Measurements from ENCODE around the gene CCBE1.

The CCBE1 gene

DNA sequence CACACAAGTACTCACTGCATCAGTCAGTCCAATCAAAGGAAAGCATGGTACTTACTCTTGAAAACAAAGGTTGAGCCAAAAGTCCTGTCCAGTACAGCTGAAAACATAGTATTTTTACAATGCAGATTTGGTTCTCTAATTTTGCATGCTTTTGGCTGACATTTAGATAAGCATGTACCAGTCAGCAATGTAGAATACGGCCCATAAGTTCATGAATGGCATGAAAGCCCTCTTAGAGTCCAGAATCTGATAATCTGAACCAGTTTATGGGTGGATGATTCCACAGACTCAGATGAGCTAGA, 90.2 kb downstream of the CCBE1 start:
- DNase-seq (ENCODE audit: extremely low read depth, low read depth): no peak
- H3K4me3 ChIP-seq (replicated peaks; ENCODE audit: low read depth, low read length): no peak overlapping the region
- TF ChIP-seq, protein P1, sequence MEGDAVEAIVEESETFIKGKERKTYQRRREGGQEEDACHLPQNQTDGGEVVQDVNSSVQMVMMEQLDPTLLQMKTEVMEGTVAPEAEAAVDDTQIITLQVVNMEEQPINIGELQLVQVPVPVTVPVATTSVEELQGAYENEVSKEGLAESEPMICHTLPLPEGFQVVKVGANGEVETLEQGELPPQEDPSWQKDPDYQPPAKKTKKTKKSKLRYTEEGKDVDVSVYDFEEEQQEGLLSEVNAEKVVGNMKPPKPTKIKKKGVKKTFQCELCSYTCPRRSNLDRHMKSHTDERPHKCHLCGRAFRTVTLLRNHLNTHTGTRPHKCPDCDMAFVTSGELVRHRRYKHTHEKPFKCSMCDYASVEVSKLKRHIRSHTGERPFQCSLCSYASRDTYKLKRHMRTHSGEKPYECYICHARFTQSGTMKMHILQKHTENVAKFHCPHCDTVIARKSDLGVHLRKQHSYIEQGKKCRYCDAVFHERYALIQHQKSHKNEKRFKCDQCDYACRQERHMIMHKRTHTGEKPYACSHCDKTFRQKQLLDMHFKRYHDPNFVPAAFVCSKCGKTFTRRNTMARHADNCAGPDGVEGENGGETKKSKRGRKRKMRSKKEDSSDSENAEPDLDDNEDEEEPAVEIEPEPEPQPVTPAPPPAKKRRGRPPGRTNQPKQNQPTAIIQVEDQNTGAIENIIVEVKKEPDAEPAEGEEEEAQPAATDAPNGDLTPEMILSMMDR (IDR thresholded peaks at IDR 0.05; ENCODE audit: low read depth, low read length, missing control alignments): no peak

DNA sequence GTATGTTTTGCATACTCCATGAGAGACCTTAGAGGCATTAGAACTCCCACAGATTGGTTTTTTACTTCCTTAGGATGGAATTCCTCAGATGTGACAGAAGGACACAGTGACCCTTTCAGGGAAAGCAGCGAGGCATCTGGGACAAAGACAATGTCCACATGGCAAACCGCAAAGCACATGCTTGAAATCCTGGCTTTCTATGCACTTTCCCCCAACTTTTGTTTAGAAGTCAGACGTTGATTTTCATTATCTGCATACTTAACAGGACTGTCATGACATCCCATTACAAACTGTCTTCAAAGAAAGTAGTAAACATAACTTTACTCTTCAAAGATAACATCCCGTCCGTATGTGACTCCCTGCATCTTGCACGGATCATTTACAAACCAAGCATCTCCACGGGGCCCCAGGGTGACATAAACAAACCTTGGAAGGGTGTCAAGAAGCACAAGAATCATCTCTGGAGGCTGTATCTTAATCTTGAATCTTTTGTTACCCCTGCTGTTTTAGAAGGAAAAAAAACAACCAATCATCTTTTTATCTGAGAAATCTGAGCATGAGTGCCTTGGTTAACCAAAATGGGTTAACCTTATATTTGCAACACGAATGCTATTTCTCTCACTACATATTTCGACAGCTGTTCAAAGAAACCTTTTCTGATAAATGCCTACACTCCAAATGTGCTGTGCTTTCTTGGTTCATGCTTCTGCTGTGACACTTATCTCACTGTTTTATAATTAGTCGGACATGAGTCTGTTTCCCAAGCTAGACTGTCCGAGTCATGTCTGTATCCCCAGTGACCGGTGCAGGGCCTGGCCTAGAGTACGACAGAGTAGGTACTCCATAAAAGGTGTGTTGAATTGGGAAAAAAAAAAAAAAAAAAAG, 90.8 kb downstream of the CCBE1 start:
- no peak overlapping the region for H3K4me3 ChIP-seq (replicated peaks; ENCODE audit: low read depth, low read length)
- DNase-seq (ENCODE audit: extremely low read depth, low read depth): peak; percentile 66
- TF ChIP-seq, protein P1 (IDR thresholded peaks at IDR 0.05; ENCODE audit: low read depth, low read length, missing control alignments): no peak

DNA sequence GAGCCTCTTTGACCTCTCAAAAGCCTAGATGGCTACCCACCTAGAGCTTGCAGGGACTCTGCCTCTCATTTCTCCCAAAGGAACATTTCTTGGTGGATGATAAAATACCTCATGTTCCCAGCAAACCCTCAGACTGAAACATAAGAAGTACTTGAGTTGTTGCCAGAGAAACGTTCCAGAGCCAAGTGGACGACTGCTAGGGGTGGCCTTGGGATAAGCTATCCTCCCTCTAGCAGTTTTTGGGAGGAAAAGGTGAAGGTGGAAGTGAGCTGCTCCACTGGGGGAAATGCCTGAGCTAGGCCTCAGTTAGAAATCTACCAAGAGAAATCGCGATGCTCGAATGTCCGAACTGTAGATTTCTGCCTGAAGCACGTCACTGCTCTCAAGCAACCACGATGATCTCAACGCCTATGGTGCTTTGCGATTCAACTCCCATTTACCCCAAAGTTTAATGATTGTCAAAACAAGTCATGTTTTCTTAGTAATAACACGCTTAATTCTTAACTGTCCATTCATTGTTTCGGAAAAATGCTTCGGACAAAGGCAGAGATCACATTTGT, 91.5 kb downstream of the CCBE1 start:
- no peak for DNase-seq (ENCODE audit: extremely low read depth, low read depth)
- TF ChIP-seq, protein P1 (IDR thresholded peaks at IDR 0.05; ENCODE audit: low read depth, low read length, missing control alignments): no peak
- no peak overlapping the region for H3K4me3 ChIP-seq (replicated peaks; ENCODE audit: low read depth, low read length)

DNA sequence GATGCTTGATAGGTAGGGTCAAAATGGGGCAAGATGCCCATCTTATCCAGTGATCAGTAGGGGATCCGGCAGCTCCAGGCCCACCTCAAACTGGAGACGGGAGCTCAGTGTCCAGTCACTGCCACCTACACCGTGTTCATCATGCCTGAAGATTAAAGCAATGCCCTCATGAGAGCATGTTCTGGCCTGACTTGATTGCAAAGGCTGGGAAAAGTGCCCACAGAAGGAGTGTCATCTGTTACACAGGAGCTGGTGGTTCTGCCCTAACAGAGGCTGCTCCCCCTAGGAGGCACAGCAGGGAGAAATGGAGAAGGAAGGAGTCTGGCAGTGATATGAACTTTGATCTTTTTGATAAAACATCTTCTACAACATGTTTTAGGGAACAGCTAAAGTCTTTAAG, 92.3 kb downstream of the CCBE1 start:
- TF ChIP-seq, protein P1 (IDR thresholded peaks at IDR 0.05; ENCODE audit: low read depth, low read length, missing control alignments): no peak
- H3K4me3 ChIP-seq (replicated peaks; ENCODE audit: low read depth, low read length): no peak overlapping the region
- no peak for DNase-seq (ENCODE audit: extremely low read depth, low read depth)

DNA sequence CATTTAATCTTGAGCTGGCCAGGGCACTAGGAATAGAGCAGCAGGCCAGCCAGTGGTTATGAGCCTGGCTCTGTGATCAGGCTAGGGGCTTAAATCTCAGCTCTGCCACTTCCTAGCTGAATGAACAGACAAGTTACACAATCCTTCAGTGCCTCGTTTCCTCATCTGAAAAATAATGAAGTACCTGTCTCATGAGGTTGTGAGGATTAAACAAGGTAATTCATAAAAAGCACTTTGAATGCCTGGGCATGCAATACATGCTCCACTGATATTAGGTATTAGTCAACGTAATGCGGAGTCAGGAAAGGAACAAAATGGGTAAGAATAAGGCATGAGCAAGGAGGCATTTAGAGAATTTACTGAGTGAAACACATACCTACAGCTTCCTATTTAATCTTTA, 100.2 kb downstream of the CCBE1 start:
- TF ChIP-seq, protein P1 (IDR thresholded peaks at IDR 0.05; ENCODE audit: low read depth, low read length, missing control alignments): no peak
- DNase-seq (ENCODE audit: extremely low read depth, low read depth): no peak
- no peak overlapping the region for H3K4me3 ChIP-seq (replicated peaks; ENCODE audit: low read depth, low read length)

DNA sequence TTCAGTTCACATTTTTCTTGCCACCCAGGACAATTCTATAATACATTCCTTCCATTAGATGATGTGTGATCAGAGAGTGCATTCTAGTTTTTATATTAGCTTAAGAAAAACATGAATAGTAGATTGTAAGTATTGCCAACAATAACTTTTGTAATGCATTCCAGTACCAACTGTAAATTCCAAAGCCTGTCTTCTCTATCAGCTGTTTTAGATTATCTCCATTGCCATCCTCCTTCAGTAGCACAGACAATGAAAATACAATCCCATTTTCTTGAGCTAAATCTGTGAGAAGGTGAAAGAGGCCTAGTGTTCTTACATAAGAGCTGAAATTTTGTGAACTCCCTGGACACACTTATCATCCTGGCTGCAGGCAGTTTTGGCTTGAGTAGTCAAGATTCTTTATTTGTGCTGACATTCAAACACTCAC, 103.9 kb downstream of the CCBE1 start:
- DNase-seq (ENCODE audit: extremely low read depth, low read depth): no peak
- H3K4me3 ChIP-seq (replicated peaks; ENCODE audit: low read depth, low read length): no peak overlapping the region
- TF ChIP-seq, protein P1 (IDR thresholded peaks at IDR 0.05; ENCODE audit: low read depth, low read length, missing control alignments): no peak

All from HFF-Myc (cell line).